ENCODE data around the gene CACNA1C.

CACNA1C gene

GRCh38 chr12:2503762-2504161, 451.0 kb downstream of the CACNA1C start:
- TF ChIP-seq CTCF (IDR thresholded peaks at IDR 0.05; ENCODE audit: low read depth, low read length, missing control alignments), result no peak
- no peak for DNase-seq (ENCODE audit: low read depth)
- no peak overlapping the region for H3K4me3 ChIP-seq (ENCODE audit: low read depth, low read length)
- in situ Hi-C loops (cut with HindIII; ENCODE audit: low sequenced_read_pairs), result no loop called here

GRCh38 chr12:2504577-2504976, 451.8 kb downstream of the CACNA1C start:
- in situ Hi-C loops (cut with HindIII; ENCODE audit: low sequenced_read_pairs), result no loop called here
- no peak overlapping the region for H3K4me3 ChIP-seq (ENCODE audit: low read depth, low read length)
- TF ChIP-seq CTCF (IDR thresholded peaks at IDR 0.05; ENCODE audit: low read depth, low read length, missing control alignments), result no peak
- DNase-seq (ENCODE audit: low read depth), result no peak

GRCh38 chr12:2507814-2508213, 455.0 kb downstream of the CACNA1C start:
- no peak overlapping the region for H3K4me3 ChIP-seq (ENCODE audit: low read depth, low read length)
- TF ChIP-seq CTCF (IDR thresholded peaks at IDR 0.05; ENCODE audit: low read depth, low read length, missing control alignments), result no peak
- in situ Hi-C loops (cut with HindIII; ENCODE audit: low sequenced_read_pairs), result no loop called here
- no peak for DNase-seq (ENCODE audit: low read depth)

GRCh38 chr12:2509137-2509536, 456.4 kb downstream of the CACNA1C start:
- no peak for TF ChIP-seq CTCF (IDR thresholded peaks at IDR 0.05; ENCODE audit: low read depth, low read length, missing control alignments)
- DNase-seq (ENCODE audit: low read depth), result no peak
- in situ Hi-C loops (cut with HindIII; ENCODE audit: low sequenced_read_pairs), result no loop called here
- H3K4me3 ChIP-seq (ENCODE audit: low read depth, low read length), result no peak overlapping the region

GRCh38 chr12:2510045-2510444, 457.3 kb downstream of the CACNA1C start:
- no peak for DNase-seq (ENCODE audit: low read depth)
- in situ Hi-C loops (cut with HindIII; ENCODE audit: low sequenced_read_pairs), result no loop called here
- TF ChIP-seq CTCF (IDR thresholded peaks at IDR 0.05; ENCODE audit: low read depth, low read length, missing control alignments), result no peak
- no peak overlapping the region for H3K4me3 ChIP-seq (ENCODE audit: low read depth, low read length)

GRCh38 chr12:2513141-2514037, 460.6 kb downstream of the CACNA1C start:
- no peak for DNase-seq (ENCODE audit: low read depth)
- in situ Hi-C loops (cut with HindIII; ENCODE audit: low sequenced_read_pairs), result no loop called here
- no peak overlapping the region for H3K4me3 ChIP-seq (ENCODE audit: low read depth, low read length)
- no peak for TF ChIP-seq CTCF (IDR thresholded peaks at IDR 0.05; ENCODE audit: low read depth, low read length, missing control alignments)
